ENCODE results near the gene PCDHGA5.

DNA sequence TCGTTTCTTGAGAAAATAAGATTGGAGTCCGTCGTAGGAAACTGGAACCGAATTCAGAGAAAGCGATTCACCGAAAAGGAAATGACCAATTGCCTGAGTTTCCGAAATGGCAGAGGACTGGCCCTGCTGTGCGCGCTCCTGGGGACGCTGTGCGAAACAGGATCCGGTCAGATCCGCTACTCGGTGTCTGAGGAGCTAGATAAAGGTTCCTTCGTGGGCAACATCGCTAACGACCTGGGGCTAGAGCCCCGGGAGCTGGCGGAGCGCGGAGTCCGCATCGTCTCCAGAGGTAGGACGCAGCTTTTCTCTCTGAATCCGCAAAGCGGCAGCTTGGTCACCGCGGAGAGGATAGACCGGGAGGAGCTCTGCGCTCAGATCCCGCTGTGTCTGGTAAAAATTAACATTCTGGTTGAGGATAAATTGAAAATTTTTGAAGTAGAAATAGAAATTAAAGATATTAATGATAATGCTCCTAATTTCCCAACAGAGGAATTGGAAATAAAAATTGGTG, 20.0 kb upstream of the PCDHGA5 start:
- TF ChIP-seq GATA2 (IDR thresholded peaks at IDR 0.05; ENCODE audit: low read depth, low read length) (no peak), GATA3 (IDR thresholded peaks at IDR 0.05; ENCODE audit: low read depth, low read length) (no peak)

All from SH-SY5Y (cell line).